Tibial artery (tissue), 4 donors: Measurements from ENCODE around the gene TMEM109.
"Not testable (repeated sequence)": the region's sequence is repeated elsewhere in the genome, so short reads cannot be mapped to it uniquely, and the experiment has no call there.

ENCODE experiments used
- DNase-seq, 2 donors: peaks; one replicate each; pipeline ENCODE4 v3.0.0-alpha.2; 2019
- H3K27ac ChIP-seq, 2 donors: fragments of 200-600 bp; sonication (generic) in 1 of 2; 1 replicate in 1 of 2; 2 replicates in 1 of 2; pipeline ENCODE4 v1.5.1; 2018 to 2019; ENCODE audit warnings: mild to moderate bottlenecking in 1 of 2
- H3K27me3 ChIP-seq, 2 donors: fragments of 200-600 bp; sonication (generic) in 1 of 2; one replicate each; pipeline versions ENCODE4 v1.5.1 to v1.6.0; 2016 to 2019
- H3K36me3 ChIP-seq, 3 donors: fragments of 200-600 bp; sonication (generic) in 2 of 3; one replicate each; pipeline ENCODE4 v1.5.1; 2016 to 2019; ENCODE audit warnings: mild to moderate bottlenecking in 2 of 3
- H3K4me1 ChIP-seq, 4 donors: fragments of 200-600 bp; sonication (generic) in 2 of 4; 1 replicate in 3 of 4; 2 replicates in 1 of 4; pipeline ENCODE4 v1.5.1; 2016 to 2019
- H3K4me3 ChIP-seq, 2 donors: fragments of 200-600 bp; sonication (generic) in 1 of 2; 1 replicate in 1 of 2; 2 replicates in 1 of 2; pipeline ENCODE4 v1.5.1; 2018 to 2019; ENCODE audit warnings: mild to moderate bottlenecking in 2 of 2
- H3K9me3 ChIP-seq, 3 donors: fragments of 200-600 bp; sonication (generic) in 1 of 3; one replicate each; pipeline ENCODE4 v1.5.1; 2016 to 2019
- intact Hi-C: fragments of 100-400 bp; cut with DNase I; formaldehyde crosslinking; loops from one replicate; pipeline ENCODE4 v1.15.0; 2023; ENCODE audit warnings: low total_unique reads
- TF ChIP-seq, protein P1 (sequence below), 2 experiments: fragments of 200-600 bp in 1 of 2; fragments of 450-650 bp in 1 of 2; IDR thresholded peaks; one replicate each; pipeline ENCODE4 v1.5.1; 2017 to 2019; ENCODE audit warnings: antibody characterized with exemption in 2 of 2, mild to moderate bottlenecking in 1 of 2, moderate library complexity in 1 of 2

Gene TMEM109

DNA sequence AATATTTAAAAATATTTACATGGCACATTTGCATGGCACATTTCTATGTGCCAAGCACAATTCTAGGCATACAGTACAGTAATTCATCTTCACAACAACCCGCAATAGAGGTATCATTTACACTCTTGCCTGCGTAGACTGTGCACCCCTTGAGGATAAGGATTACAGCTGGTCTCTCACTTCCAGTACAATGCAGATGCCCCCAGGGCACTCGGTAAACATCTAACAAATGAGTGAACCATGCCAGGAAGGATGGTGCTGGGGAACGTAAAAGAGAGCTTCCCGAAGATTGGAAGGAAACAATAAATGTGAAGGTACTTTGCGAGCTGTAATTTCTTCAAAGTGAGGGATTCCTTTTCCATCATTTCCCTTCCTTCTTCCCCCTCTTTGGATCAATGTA lies 8.9 kb upstream of the TMEM109 start:
- peak overlapping the region in 1 of 2 donors; percentile 94 for H3K27ac ChIP-seq
- no peaks in the 10 kb centered on the region for H3K9me3 ChIP-seq
- H3K36me3 ChIP-seq, result peaks cover 28 to 38% (median 36%) of the 10 kb centered on the region in 3 donors
- H3K4me1 ChIP-seq, result peaks cover 0 to 27% (median 18%) of the 10 kb centered on the region in 4 donors
- no peak for DNase-seq
- TF ChIP-seq, protein P1, sequence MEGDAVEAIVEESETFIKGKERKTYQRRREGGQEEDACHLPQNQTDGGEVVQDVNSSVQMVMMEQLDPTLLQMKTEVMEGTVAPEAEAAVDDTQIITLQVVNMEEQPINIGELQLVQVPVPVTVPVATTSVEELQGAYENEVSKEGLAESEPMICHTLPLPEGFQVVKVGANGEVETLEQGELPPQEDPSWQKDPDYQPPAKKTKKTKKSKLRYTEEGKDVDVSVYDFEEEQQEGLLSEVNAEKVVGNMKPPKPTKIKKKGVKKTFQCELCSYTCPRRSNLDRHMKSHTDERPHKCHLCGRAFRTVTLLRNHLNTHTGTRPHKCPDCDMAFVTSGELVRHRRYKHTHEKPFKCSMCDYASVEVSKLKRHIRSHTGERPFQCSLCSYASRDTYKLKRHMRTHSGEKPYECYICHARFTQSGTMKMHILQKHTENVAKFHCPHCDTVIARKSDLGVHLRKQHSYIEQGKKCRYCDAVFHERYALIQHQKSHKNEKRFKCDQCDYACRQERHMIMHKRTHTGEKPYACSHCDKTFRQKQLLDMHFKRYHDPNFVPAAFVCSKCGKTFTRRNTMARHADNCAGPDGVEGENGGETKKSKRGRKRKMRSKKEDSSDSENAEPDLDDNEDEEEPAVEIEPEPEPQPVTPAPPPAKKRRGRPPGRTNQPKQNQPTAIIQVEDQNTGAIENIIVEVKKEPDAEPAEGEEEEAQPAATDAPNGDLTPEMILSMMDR (IDR thresholded peaks at IDR 0.05), result no peak
- intact Hi-C loops, result no loop called here
- H3K27me3 ChIP-seq, result no peaks in the 10 kb centered on the region
- H3K4me3 ChIP-seq, result peak overlapping the region; percentile 85 to 95

DNA sequence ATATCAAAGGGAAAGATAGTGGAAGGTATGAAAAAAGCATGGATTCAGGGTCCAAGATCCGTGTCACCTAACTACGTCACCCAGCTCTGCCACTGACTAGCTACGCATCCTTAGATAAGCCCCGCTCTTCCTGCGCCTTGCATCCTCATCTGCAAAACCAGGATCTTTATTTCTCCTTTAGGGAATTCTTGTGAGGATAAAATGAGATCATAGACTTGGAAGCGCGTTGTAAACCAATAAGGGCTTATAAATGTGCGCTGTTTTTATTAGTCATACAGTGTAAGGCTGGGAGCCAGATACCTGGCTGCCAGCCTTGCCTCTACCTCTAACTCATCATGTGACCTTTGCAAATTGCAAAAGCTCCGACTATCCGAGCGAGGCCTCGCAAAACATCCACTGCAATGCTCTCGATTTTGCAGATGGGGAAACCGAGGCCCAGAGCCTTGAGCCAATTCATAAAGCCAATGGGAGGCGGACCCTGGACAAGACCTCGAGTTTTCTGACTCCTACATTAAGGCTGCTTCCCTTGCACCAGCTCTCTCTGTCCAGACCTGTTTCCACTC lies 8.3 kb upstream of the TMEM109 start:
- no peaks in the 10 kb centered on the region for H3K9me3 ChIP-seq
- H3K4me3 ChIP-seq, result peak overlapping the region; percentile 85 to 95
- intact Hi-C loops, result no loop called here
- H3K36me3 ChIP-seq, result peaks cover 23 to 32% (median 30%) of the 10 kb centered on the region in 3 donors
- DNase-seq, result no peak
- TF ChIP-seq, protein P1 (IDR thresholded peaks at IDR 0.05), result no peak
- no peaks in the 10 kb centered on the region for H3K27me3 ChIP-seq
- peak overlapping the region; percentile 94 to 95 for H3K27ac ChIP-seq
- H3K4me1 ChIP-seq, result peaks cover 0 to 27% (median 18%) of the 10 kb centered on the region in 4 donors

DNA sequence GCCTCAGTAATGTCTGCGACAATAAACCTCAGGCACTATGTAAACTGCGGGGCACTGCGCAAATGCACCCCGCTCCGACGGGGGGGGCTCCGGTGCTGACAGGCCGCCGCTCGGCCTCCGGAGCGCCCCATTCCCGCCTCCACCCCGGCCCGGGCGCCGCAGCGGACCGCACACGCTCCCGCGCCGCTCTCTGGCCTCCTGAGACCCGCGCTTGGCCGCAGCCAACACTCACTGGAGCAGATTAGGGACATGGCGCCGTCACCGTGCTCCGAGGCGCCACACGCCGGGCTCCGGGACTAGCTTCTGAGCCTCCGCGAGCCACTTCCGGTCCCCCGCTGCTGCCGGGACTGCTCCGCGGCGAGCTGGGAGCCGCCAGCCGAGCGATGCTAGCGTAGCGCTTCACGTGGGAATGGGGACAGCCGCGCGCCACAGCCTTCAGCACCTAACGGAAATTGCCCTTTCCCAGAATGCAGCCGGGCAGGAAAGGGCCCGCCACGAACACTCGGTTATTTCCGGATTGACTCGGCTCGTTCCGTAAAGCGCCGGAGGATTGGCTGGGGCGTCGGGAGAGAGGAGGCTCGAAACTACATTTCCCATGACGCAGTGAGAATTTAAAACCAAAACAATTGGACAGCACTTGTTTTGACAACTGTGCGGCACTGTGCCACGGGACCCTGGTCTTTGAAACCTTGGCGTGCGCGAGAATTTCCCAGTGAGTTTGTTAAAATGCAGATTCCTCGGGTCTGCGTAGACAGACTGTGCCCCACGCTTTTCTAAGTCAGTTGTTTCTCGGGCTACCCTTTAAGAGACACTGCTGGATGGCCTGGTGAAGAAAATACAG lies 7.6 kb upstream of the TMEM109 start, which contains the start of gene PRPF19:
PRPF19 (minus strand) TSS at position 454 of the 841 bp plus-strand sequence; CDS start at position 251, 203 bp downstream.
- peak within 1 kb of the TSS; percentile 85 to 95 for H3K4me3 ChIP-seq
- intact Hi-C loops, result no loop called here
- DNase-seq, result peak; percentile 97 to 99
- TF ChIP-seq, protein P1 (IDR thresholded peaks at IDR 0.05), result no peak
- H3K9me3 ChIP-seq, result no peaks in the 10 kb centered on the region
- peaks cover 0 to 27% (median 18%) of the 10 kb centered on the region in 4 donors for H3K4me1 ChIP-seq
- H3K36me3 ChIP-seq, result peaks cover 16 to 25% (median 23%) of the 10 kb centered on the region in 3 donors
- peak within 1 kb of the TSS; percentile 94 to 95 for H3K27ac ChIP-seq
- no peaks in the 10 kb centered on the region for H3K27me3 ChIP-seq

DNA sequence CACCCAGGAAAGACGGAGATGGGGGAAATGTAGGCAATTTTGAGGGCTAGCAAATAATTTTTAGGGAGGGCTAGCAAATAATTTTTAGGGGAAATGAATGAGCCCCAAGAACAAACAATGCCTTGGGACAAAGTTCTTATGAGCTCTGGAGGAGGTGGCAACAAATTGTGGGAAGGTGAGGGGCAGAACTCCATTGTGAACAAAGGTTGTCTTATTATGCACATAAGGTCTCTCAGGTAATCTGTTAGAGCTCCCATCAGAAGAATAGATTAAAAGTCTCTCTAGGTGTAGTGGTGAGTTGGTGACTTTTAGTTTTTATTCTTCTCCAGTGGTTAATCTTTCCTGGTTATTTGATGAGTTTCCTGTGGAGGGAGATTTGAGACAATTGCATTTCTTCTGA lies 5.2 kb upstream of the TMEM109 start:
- TF ChIP-seq, protein P1 (IDR thresholded peaks at IDR 0.05), result no peak
- H3K27me3 ChIP-seq, result no peaks in the 10 kb centered on the region
- H3K9me3 ChIP-seq, result no peaks in the 10 kb centered on the region
- H3K4me3 ChIP-seq, result no peak overlapping the region
- peaks cover 0 to under 1% (median 0%) of the 10 kb centered on the region in 3 donors for H3K36me3 ChIP-seq
- no peak for DNase-seq
- H3K4me1 ChIP-seq, result peaks cover 0 to 35% (median 25%) of the 10 kb centered on the region in 4 donors
- intact Hi-C loops, result no loop called here
- H3K27ac ChIP-seq, result no peak overlapping the region

DNA sequence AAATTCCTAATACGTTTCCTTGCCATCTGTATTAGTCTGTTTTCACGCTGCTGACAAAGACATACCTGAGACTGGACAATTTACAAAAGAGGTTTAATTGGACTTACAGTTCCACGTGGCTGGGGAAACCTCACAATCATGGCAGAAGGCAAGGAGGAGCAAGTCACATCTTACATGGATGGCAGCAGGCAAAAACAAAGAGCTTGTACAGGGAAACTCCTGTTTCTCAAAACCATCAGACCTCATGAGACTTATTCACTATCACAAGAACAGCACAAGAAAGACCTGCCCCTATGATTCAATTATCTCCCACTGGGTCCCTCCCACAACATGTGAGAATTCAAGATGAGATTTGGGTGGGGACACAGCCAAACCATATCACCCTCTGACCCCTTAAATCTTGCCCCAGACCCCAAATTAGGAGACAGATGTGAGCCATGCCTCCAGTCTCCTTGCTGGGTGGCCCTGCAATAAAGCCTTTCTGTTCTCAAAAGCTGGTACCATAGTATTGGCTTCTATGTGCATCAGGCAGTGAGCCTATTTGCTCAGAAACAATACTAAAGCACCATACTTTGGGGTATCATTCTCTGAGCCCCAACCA lies 4.2 kb upstream of the TMEM109 start:
- H3K27me3 ChIP-seq, H3K4me3 ChIP-seq, intact Hi-C loops, H3K9me3 ChIP-seq, DNase-seq, H3K27ac ChIP-seq, H3K36me3 ChIP-seq: not testable (repeated sequence)
- H3K4me1 ChIP-seq, result peaks cover 0 to 26% (median 20%) of the 10 kb centered on the region in 4 donors
